Measurements from ENCODE around the gene PLCH2.

Gene PLCH2

GRCh38 chr1:2477791-2478499 is 1.9 kb downstream of the PLCH2 start:
- in situ Hi-C loops (cut with MboI; ENCODE audit: low sequenced_read_pairs) = no loop called here

DNA sequence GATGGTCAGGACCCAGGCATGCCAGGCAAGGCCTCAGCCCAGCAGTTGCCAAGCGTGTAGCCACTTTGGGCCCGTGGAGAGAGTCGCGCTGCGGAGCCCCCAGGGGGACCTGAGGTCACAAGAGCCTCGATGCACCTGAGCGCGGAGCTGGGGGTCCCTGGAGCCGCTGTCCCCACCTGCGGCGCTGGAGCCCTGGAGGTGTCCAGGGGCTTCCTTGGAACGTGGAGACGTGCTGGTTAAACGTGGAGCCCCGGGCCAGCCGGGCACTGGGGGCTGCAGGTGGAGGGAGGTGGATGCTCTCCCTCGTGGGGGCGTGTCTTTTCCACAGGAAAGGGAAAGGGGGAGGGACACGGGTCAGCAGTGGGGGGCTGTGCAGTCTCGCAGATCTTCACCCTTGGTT is 3.1 kb downstream of the PLCH2 start:
- in situ Hi-C loops (cut with MboI; ENCODE audit: low sequenced_read_pairs) = no loop called here

DNA sequence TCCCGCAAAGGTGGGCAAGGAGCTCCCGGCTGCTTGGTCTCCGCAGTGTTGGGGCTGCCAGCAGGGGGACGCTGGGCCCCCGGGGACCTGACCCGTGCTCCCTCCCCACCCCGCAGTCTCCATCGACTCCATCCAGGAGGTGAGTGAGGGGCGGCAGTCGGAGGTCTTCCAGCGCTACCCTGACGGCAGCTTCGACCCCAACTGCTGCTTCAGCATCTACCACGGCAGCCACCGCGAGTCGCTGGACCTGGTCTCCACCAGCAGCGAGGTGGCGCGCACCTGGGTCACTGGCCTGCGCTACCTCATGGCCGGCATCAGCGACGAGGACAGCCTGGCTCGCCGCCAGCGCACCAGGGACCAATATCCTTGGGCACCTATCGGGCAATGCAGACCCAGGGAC is 3.5 kb downstream of the PLCH2 start:
- in situ Hi-C loops (cut with MboI; ENCODE audit: low sequenced_read_pairs) = no loop called here

- in situ Hi-C loops (cut with MboI; ENCODE audit: low sequenced_read_pairs) = no loop called here
These were observed 4.3 kb downstream of the PLCH2 start for GRCh38 chr1:2480236-2480985.

DNA sequence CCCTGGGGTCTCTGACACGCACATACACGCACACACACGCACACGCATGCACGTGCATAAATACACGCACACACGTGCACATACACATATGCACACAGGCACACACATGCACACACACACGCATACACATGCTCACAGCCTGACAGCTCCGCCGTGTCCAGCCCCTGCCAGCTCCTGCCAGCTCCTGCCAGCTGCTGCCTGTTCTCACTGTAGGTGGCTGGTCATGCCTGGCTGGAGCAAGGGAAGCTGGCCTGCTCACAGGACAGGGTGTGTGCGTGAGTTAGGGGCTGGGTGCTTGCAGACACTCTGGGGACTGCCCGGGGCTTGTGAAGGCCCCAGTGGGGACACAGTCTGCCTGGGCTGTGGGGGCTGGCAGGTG is 4.9 kb downstream of the PLCH2 start:
- in situ Hi-C loops (cut with MboI; ENCODE audit: low sequenced_read_pairs) = no loop called here

DNA sequence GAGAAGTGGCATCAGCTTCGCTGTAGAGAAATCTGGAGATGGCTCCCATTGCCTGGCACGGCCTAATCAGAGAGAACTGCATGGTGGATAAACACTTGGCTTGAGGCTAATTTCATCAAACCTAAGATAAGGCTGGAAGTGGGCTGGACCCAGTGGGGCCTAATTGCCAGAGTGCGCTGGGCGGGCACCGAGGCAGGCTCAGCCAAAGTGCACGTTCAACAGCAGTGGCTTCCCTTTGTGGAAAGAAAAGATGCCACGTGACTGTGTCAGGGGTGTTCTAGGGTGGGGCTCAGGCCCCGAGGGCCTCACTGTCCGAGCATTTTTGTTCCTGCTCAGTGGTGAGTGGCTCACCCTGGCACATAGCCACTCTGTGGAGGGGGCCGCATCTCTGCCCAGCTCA is 5.8 kb downstream of the PLCH2 start:
- in situ Hi-C loops (cut with MboI; ENCODE audit: low sequenced_read_pairs) = no loop called here

DNA sequence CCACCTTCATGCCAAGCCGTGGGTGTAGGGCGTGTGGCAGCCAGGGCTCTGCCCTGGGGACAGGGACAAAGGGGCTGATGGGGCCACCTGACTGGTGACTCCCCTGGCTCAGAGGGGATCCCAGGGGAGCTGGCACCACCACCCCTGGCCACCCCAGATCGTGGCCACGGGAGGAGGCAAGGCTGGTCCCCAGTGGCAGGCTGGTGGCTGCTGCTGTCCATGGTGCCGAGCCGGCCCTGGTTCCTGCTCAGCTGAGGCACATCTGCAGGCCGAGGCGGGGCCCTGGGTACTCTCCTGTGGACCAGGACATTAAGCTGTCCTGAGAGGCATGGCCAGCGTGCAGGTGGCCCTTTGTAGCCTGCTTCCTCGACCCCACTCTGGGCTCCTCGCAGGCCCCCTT is 6.5 kb downstream of the PLCH2 start:
- in situ Hi-C loops (cut with MboI; ENCODE audit: low sequenced_read_pairs) = no loop called here

- in situ Hi-C loops (cut with MboI; ENCODE audit: low sequenced_read_pairs) = no loop called here
These were observed 6.9 kb downstream of the PLCH2 start for GRCh38 chr1:2483026-2483425.

DNA sequence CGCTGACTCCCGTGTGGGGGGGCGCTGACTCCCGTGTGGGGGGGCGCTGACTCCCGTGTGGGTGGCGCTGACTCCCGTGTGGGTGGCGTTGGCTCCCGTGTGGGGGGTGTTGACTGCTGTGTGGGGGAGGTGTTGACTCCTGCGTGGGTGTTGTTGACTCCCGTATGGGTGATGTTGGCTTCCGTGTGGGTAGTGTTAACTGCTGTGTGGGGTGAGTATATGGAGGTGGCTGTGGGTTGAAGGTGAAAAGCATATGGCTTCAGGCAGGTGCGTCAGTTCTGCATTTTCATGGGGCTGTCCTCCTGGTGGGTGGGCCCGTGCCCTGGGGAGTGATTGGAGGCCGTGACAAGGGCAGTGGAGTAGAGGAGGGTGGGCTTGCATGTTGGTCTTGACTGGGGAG is 7.9 kb downstream of the PLCH2 start:
- in situ Hi-C loops (cut with MboI; ENCODE audit: low sequenced_read_pairs) = no loop called here

- in situ Hi-C loops (cut with MboI; ENCODE audit: low sequenced_read_pairs) = no loop called here
These were observed 10.0 kb downstream of the PLCH2 start for GRCh38 chr1:2486041-2486440.

DNA sequence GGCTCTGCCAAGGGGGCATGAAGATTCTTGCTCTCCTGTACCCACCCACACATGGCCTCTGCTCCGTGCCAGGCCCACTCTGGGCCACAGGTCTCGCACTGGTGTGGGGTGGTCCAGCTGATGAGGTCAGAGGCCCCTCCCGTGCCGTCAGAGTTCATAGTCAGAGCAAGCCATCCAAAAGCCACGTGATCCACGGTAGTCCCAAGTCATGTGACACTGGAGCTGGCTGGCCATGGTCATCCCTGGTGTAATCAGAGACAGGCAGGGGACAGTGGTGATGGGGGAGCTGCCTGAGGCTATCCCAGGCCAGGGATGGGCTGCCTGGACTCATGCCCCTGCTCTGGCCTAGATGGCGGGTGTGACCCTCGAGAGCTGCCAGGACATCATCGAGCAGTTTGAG is 10.5 kb downstream of the PLCH2 start:
- in situ Hi-C loops (cut with MboI; ENCODE audit: low sequenced_read_pairs) = no loop called here

GRCh38 chr1:2488688-2489087 is 12.6 kb downstream of the PLCH2 start:
- in situ Hi-C loops (cut with MboI; ENCODE audit: low sequenced_read_pairs) = no loop called here

GRCh38 chr1:2489615-2490014 is 13.5 kb downstream of the PLCH2 start:
- in situ Hi-C loops (cut with MboI; ENCODE audit: low sequenced_read_pairs) = no loop called here

DNA sequence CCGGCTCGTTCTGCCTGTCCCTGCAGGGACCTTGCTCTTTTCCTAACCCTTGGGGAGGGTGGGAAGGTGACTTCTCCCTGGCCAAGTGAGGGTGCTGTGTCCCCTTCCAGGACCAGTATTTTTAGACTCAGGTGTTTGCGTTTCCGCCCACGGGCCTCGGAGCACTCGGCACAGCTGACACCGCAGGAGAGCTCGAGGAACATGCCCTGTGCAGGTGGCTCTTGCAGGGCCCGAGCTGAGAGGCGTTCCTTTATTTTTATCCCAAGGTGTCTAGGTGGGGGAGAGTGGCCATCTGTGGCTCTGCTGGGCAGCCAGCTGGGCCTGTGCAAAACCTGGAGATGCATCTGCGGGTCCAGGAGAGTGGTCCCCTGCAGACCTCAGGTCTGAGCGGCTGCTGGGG is 16.0 kb downstream of the PLCH2 start:
- in situ Hi-C loops (cut with MboI; ENCODE audit: low sequenced_read_pairs) = no loop called here

GRCh38 chr1:2493218-2493617 is 17.1 kb downstream of the PLCH2 start:
- in situ Hi-C loops (cut with MboI; ENCODE audit: low sequenced_read_pairs) = no loop called here

- in situ Hi-C loops (cut with MboI; ENCODE audit: low sequenced_read_pairs) = no loop called here
These were observed 17.7 kb downstream of the PLCH2 start for GRCh38 chr1:2493691-2494322.

DNA sequence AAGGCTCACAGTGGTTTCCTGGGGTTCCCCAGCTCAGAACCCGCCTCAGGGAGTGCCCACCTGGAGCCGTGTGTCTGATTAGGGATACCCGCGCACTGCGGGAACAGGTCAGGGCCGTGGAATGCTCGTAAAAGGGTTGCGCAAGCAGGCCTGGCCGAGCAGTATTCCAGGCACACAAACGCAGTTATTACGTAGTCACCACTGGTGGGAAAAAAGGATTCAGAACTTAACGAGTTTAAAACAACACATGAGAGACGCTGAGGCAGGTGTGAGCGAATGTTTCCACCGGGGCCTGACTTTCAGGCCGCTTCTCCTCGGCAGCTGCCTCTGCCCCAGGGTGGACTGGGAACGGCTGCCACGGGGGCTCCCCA is 18.2 kb downstream of the PLCH2 start:
- in situ Hi-C loops (cut with MboI; ENCODE audit: low sequenced_read_pairs) = no loop called here

DNA sequence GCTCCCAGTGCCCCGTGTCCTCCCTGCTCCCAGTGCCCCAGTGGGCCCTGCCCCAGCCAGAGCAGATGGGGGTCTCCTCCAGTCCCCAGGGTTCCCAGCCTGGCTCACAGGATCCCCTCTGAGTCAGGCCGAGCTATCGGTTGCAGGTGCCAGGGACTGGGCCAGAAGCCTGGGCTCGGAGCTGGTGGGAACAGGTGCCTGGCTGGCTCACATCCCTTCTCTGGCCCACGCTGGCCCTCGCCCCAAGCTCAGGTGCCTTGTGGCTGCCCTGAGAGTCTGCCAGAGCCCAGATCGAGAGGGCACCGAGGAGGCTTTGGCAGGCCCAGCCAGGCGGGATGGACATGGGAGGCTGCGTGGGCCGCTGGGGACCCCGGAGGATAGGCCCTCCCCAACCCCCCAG is 18.9 kb downstream of the PLCH2 start:
- in situ Hi-C loops (cut with MboI; ENCODE audit: low sequenced_read_pairs) = no loop called here

DNA sequence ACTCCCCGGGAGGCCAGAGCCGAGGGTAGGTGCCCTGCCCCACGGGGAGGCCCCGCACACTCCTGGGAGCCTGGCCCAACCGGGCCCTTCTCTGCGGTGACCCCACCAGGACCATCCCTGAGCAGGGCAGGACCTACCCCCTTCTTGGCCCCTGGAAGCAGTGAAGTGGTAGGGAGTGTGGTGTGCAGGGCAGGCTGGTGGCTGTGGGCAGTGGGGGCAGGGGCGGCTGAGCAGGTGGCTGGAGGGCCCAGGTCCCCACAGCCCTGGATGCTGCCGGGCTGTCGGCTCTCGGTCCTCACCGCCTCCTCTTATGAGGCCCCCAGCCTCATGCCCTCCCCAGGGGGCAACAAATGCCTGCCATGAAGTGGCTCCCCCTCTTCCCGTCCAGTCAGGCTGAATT is 19.5 kb downstream of the PLCH2 start:
- in situ Hi-C loops (cut with MboI; ENCODE audit: low sequenced_read_pairs) = no loop called here

DNA sequence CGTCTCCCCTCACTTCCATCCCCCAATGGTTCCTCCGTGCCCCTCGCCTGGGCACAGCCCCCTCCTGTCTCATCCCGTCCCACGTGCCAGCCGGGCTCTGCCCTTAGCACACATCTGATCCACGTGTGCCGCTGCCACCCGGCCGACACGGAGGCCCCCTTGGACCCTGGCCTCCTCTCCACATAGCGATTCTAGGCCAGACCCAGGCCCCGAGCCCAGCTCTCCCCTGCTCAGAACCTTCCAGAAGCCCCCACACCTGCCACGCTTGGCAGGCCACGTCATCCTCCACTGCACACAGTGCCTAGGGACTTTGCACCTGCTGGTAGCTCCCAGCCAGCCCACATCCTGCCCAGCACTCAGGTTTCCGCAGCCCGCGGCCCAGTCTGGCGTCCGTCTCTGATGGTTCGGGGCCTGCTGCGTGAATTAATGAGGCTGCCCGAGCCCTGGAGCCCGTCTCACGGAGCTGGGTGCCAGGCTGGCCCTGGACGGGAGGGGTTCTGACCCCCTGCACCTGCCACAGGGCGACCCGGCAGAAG is 20.1 kb downstream of the PLCH2 start:
- in situ Hi-C loops (cut with MboI; ENCODE audit: low sequenced_read_pairs) = no loop called here

DNA sequence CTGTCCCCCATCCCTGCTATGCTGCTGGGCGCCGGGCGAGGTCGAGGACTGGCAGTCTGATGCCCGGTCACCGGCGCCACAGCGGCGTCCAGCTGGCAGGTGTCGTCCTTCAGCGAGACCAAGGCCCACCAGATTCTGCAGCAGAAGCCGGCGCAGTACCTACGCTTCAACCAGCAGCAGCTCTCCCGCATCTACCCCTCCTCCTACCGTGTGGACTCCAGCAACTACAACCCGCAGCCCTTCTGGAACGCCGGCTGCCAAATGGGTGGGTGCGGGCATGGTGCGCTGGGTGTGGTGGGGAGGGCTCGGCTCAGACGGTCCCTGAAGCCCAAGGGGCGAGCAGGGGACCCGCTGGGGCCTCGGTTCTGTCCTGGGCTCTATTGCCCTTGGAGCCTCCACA is 20.7 kb downstream of the PLCH2 start:
- in situ Hi-C loops (cut with MboI; ENCODE audit: low sequenced_read_pairs) = no loop called here

- in situ Hi-C loops (cut with MboI; ENCODE audit: low sequenced_read_pairs) = no loop called here
These were observed 21.8 kb downstream of the PLCH2 start for GRCh38 chr1:2497891-2498290.

Measured in hTERT RPE-1 (cell line).